Stimulated activated CD8-positive, alpha-beta memory T cell treated with anti-CD3 and anti-CD28 coated beads, Interleukin-12 subunit alpha, Interleukin-12 subunit beta, amount 100 ng/mL, for 1 hour (primary cell): Measurements from ENCODE around the gene SIRT7.

Source experiments
- DNase-seq: peaks from one replicate; pipeline ENCODE4 v3.0.0-alpha.2; 2020; ENCODE audit warnings: low read depth

Gene SIRT7

DNA sequence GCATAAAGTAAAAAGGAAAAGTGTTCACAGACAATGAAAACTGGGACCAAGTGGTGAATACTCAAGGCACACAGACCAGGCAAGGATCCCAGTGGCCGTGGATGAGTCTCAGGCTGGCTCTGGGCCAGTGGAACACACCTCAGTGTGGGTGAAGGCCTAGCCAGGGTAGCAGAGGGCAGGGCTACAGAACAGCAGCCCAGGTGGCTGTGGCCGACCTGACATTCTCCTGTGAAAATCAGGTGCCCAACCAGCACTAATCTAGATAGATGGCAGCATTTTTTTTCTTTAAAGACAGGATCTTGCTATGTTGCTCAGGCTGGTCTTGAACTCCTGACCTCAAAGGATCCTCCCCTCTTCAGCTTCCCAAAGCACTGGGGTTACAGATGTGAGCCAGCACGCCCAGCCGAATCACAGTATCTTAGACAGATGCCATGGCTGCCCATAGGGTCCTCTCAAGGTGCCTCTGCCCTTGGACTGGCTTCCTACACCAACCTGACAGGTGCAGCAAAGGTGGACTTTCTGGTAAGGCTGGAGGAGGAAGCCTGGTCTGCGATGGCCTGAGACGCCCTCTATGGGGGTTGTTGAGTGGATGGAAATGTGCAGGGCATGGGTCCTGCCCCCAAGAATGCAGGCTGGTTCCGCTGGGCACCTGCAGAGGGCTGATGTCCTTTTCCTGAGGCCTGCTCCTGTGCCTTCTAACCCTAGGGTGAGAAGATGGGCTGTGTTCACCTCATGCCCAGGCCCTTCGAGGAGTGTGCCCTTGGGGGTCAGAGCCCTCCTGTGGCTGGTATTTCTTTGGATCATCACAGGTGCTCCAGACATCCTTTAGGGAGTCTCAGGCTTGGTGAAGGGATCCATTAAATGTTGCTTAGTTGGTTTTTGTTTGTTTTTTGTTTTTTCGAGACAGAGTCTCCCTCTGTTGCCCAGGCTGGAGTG is 53.9 kb downstream of the SIRT7 start:
- DNase-seq = no peak

DNA sequence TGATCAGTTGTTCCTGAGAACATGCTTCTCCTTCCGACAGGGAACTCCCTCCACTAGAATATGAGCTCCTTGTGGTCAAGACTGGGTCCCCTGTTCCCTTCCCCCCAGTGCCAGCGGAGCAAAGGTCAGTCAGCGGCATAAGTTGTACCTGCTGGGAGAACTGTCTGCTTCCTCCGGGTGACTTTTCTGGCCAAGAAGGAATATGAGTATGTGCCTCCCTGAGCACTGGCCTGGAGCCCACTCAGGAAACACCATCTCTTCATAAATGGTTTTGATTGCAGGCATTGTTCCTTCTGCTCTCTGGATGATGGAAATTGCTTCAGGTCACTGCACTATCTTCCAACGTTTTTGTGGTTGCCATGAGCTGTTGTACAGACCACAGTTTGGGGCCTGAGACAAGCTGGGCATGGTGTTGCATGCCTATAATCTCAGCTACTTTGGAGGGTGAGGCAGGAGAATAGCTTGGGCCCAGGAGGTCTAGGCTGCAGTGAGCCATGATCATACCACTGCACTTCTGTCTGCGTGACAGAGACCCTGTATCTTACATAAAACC is 54.8 kb downstream of the SIRT7 start:
- DNase-seq = no peak
